Esophagus (tissue), 2 donors: ENCODE measurements around the gene NFIB. TPM values are rescaled to one million over a fixed set of nuclear protein-coding genes. Genes with fewer than 3 reads are reported as not detected.

Source experiments
- H3K27ac ChIP-seq, 2 donors: one replicate each; pipeline ENCODE4 v1.5.1; 2013; ENCODE audit warnings: low read depth in 2 of 2, mild to moderate bottlenecking in 2 of 2, inconsistent platforms in 1 of 2, low read length in 1 of 2, moderate library complexity in 1 of 2
- H3K27me3 ChIP-seq, 2 donors: one replicate each; pipeline ENCODE4 v1.6.1; 2013; ENCODE audit warnings: low read length in 2 of 2, control low read depth in 1 of 2, mild to moderate bottlenecking in 1 of 2; ENCODE audit not compliant: insufficient read depth in 2 of 2, control insufficient read depth in 1 of 2
- H3K36me3 ChIP-seq, 2 donors: one replicate each; pipeline ENCODE4 v1.6.1; 2013; ENCODE audit warnings: low read length in 1 of 2; ENCODE audit not compliant: control insufficient read depth in 2 of 2, insufficient read depth in 2 of 2
- H3K4me1 ChIP-seq, 2 donors: one replicate each; pipeline ENCODE4 v1.6.1; 2013; ENCODE audit warnings: low read length in 1 of 2; ENCODE audit not compliant: control insufficient read depth in 2 of 2, insufficient read depth in 2 of 2
- H3K4me3 ChIP-seq, 2 donors: one replicate each; pipeline ENCODE4 v1.5.1; 2013; ENCODE audit warnings: low read length in 2 of 2, mild to moderate bottlenecking in 2 of 2, low read depth in 1 of 2, moderate library complexity in 1 of 2
- H3K9me3 ChIP-seq, 2 donors: one replicate each; pipeline ENCODE4 v1.6.1; 2013; ENCODE audit warnings: mild to moderate bottlenecking in 2 of 2, low read depth in 1 of 2, low read length in 1 of 2, moderate library complexity in 1 of 2; ENCODE audit not compliant: control insufficient read depth in 2 of 2, insufficient read depth in 1 of 2
- WGBS, 2 donors: extraction: QIAGEN DNeasy Blood & Tissue Kit; methylation state at CpG; one replicate each; pipeline ENCODE4 v1.1.7; 2013; 5-methylcytosine and 5-hydroxymethylcytosine counted together
- polyA plus RNA-seq, 2 donors: library from polyadenylated mRNA; stranded (reverse); fragments of 200-250 nt; gene quantifications; one replicate each; pipeline ENCODE4 v1.2.3, GENCODE V29; 2013
- donor health status: healthy with polysubstance abuse.
- donor health status: Bipolar disorder and iron deficiency.

NFIB gene
- polyA plus RNA-seq, 2 donors, result 4.0 to 6.6 TPM

DNA sequence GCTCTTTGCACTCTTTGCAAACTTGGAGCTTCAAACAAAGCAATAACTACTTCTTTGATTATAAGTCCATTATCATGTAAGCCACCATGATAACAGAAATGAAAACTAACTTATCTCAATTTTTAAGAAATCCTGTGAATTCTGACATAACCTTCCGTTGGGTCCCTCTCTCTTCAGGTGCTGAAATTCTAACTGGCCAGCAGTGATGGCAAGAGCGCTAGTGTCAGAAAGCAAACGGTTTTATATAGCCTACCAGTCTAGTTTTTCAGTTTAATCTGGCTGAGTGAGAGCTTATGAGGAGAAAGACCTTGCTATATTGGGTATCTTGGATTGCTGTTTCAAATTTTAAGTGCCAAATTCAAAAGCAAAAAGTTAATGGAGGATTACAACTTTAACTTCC lies 13.4 kb downstream of the NFIB start:
- peaks cover 0 to 3% of the 10 kb centered on the region in 2 donors for H3K36me3 ChIP-seq
- H3K27me3 ChIP-seq, result no peaks in the 10 kb centered on the region
- peaks cover 0 to 2% of the 10 kb centered on the region in 2 donors for H3K4me1 ChIP-seq
- no peak overlapping the region for H3K4me3 ChIP-seq
- 73 to 85% methylated on average over 3 of the region's 3 CpGs for WGBS, 2 donors
- no peaks in the 10 kb centered on the region for H3K9me3 ChIP-seq
- no peak overlapping the region for H3K27ac ChIP-seq

DNA sequence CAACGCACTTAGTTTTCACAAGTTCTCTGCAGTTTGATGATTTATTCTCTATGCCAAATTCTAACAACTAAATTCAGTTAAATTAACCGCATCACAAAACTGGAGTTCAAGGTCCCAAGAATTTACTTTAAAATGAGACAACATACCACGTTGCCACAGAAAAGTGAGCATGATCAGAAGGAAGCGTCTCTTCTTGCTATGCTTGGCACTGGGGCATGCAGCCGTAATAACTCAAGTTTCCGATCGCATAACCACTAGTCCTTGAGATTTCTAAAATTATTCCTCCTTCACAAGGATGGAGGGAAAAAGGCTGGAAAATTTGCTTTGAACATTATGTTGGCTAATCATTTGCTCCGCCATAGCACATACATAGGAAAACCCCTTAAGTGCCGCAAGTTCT lies 13.9 kb downstream of the NFIB start:
- Histone ChIP-seq H3K27me3 (no peaks in the 10 kb centered on the region), H3K9me3 (no peaks in the 10 kb centered on the region), H3K4me1 (peaks cover 0 to 2% of the 10 kb centered on the region in 2 donors), H3K36me3 (peaks cover 0 to 3% of the 10 kb centered on the region in 2 donors), H3K4me3 (no peak overlapping the region), H3K27ac (no peak overlapping the region)
- WGBS, 2 donors, result 70 to 84% methylated on average over 9 of the region's 9 CpGs

DNA sequence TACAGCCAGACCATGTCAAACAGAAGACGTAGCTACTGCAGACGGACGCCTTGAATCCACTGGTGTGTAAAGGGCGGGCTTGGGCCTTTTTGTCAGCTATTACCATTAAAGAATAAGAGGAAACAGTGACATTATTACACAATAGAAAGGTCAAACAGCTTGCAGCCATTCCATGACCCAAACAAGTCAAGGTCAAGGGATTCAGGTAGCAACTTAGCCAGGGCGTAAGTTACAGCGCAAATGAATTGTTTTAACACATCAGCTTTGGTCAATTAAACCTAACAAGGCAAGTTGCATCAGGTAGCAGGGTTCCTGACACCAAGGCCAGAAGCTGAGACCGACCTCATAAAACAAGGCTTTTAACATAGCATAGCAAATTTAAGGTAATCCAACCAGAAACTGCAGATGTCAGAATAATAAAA lies 15.3 kb downstream of the NFIB start:
- H3K27me3 ChIP-seq, result no peaks in the 10 kb centered on the region
- peaks cover 0 to 2% of the 10 kb centered on the region in 2 donors for H3K4me1 ChIP-seq
- H3K36me3 ChIP-seq, result peaks cover 0 to 2% of the 10 kb centered on the region in 2 donors
- H3K4me3 ChIP-seq, result no peak overlapping the region
- no peaks in the 10 kb centered on the region for H3K9me3 ChIP-seq
- 44% methylated on average over 7 of the region's 7 CpGs for WGBS, 2 donors
- no peak overlapping the region for H3K27ac ChIP-seq

DNA sequence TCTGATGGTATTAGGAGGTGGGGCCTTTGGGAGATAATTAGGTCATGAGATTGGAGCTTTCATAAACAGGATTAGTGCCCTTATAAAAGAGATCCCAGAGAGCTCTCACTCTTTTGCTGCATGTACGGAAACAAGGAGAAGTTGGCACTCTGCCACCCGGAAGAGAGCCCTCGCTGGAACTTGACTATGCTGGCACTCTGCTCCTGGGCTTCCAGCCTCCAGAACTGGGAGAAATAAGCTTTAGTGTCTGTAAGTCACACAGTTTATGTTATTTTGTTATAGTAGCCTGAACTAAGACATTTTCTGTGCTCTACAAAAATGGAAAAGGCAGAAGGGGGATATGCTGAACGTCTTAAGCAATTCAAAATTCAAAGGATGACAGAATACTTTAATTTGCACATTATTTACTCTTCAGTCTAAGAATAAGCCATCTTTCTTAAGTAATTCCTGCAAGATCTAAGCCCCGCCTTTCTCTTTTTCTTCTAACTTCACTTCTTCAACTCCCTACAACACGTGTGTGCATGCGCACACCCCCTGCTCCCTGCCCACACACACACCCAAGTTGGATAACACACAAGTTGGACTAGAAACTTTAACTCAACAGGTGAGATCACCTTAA lies 17.3 kb downstream of the NFIB start:
- 49 to 50% methylated on average over 7 of the region's 7 CpGs for WGBS, 2 donors
- H3K27ac ChIP-seq, result peak overlapping the region in 1 of 2 donors; percentile 31
- H3K27me3 ChIP-seq, result no peaks in the 10 kb centered on the region
- H3K9me3 ChIP-seq, result no peaks in the 10 kb centered on the region
- no peaks in the 10 kb centered on the region for H3K4me1 ChIP-seq
- H3K36me3 ChIP-seq, result no peaks in the 10 kb centered on the region
- no peak overlapping the region for H3K4me3 ChIP-seq

DNA sequence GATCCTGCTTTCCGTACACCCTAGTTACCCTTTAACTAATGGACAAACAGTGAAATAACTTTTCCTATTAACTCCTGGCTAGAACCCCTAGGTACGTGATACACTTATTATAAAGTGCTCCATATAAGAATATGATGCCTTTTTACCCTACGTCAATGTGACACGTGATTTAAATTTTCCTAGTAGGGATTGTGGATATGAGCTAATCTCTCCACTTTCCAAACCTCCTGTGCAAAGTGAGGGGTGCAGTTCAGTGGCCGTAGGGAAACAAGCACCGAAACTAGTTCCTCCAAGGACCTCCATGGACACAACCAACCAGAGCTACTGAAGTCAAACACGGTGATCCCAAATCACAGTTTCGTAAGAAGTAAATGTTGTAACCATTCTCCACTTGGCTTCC lies 19.3 kb downstream of the NFIB start:
- H3K36me3 ChIP-seq, result no peaks in the 10 kb centered on the region
- no peaks in the 10 kb centered on the region for H3K27me3 ChIP-seq
- H3K4me1 ChIP-seq, result no peaks in the 10 kb centered on the region
- no peak overlapping the region for H3K27ac ChIP-seq
- H3K9me3 ChIP-seq, result no peaks in the 10 kb centered on the region
- 69 to 86% methylated on average over 8 of the region's 8 CpGs for WGBS, 2 donors
- no peak overlapping the region for H3K4me3 ChIP-seq

DNA sequence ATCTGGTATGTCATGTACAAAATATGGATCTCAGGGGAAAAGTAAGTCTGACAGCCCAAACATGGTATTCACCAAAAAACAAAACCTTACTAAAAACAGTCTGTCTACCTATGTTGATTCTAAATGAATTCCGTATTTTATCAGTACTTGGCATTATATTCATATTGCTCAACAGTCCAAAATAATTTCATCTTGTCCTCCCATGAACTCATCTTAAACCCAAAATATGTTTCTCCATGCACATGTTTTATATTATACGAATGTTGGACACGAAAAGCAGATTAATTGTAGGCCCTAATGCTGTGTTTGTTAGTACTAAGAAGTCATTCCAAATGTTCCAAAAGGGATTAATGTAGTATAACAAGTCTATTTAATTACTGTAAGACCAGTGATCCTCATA lies 20.1 kb downstream of the NFIB start:
- Histone ChIP-seq H3K27ac (no peak overlapping the region), H3K4me1 (no peaks in the 10 kb centered on the region), H3K9me3 (no peaks in the 10 kb centered on the region)

DNA sequence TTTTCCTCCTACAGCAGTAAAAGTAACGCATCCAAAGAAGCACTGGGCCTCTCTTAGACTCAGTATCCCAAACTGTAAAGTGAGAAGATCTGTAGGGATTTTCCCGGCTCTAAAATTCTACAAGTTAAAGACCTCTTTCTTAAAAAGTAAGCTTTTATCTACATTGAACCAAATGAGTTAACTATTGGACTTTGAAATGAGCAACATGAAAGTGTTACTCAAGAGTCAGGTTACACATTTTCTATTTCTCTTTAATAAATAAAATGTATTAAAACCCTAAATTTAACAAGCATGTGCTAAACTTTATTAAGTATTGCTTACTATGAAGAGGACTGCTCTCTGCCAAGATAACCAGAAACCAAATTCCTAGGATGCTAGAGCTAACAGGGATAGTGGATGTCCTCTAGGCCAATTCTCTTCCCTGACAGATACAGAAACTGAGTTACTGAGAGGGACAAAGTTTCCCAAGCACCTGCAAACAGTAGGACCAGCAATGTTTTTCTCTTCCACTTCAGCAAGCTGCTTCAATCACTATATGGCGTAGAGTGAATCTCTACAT lies 21.7 kb downstream of the NFIB start:
- WGBS, 2 donors, result 41 to 91% methylated on average over 3 of the region's 3 CpGs

More for the DNA sequence above, 20.1 kb downstream of the NFIB start:
- no peaks in the 10 kb centered on the region for H3K36me3 ChIP-seq
- H3K27me3 ChIP-seq, result no peaks in the 10 kb centered on the region
- H3K4me3 ChIP-seq, result no peak overlapping the region
- WGBS, 2 donors, result 50 to 55% methylated on average over 3 of the region's 3 CpGs

DNA sequence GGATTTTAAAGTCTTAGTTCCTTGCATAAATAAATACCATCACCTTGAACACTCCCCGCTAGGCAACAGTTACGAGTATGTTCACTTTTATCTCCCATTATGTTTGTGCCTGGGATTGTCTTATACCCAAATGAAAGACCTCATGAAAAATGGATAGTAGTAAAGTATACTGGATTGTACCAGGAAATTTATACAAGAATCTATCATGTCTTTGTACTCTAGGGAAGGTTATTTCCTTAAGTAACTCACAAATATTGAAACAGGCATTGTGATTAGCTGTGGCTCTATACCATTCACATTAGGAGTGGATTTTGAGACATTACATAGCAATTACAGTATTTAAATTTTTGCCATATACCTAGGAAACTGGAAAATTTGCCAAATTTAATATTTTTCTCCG lies 24.0 kb downstream of the NFIB start:
- 69 to 89% methylated on average over 3 of the region's 3 CpGs for WGBS, 2 donors
- Histone ChIP-seq H3K4me1 (no peaks in the 10 kb centered on the region), H3K27me3 (no peaks in the 10 kb centered on the region), H3K36me3 (no peaks in the 10 kb centered on the region), H3K27ac (no peak overlapping the region), H3K9me3 (no peaks in the 10 kb centered on the region), H3K4me3 (no peak overlapping the region)

More for the DNA sequence above, 21.7 kb downstream of the NFIB start:
- no peaks in the 10 kb centered on the region for H3K27me3 ChIP-seq
- H3K36me3 ChIP-seq, result no peaks in the 10 kb centered on the region
- H3K4me1 ChIP-seq, result no peaks in the 10 kb centered on the region
- no peak overlapping the region for H3K4me3 ChIP-seq
- H3K27ac ChIP-seq, result no peak overlapping the region
- no peaks in the 10 kb centered on the region for H3K9me3 ChIP-seq

DNA sequence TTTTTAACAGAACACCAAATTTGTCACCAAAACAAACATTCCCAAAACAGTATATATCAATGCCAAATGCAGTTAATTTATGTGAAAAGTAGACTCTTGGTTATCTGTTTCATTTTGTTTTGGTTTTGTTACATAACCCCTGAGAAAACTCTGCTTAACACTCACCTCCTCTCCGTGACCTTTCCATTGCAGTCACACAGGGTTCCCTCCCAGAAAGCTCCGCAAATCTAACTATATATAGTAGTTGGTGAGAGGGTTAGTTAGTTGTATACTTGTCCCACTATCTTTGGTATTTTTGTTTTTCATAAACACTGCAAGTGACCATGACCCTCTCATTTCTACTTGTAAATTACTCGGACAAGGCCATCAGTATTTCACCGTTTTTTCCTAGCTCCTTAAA lies 25.5 kb downstream of the NFIB start:
- H3K9me3 ChIP-seq, result no peaks in the 10 kb centered on the region
- H3K4me3 ChIP-seq, result no peak overlapping the region
- H3K36me3 ChIP-seq, result no peaks in the 10 kb centered on the region
- H3K27me3 ChIP-seq, result no peaks in the 10 kb centered on the region
- WGBS, 2 donors, result 66 to 82% methylated on average over 4 of the region's 4 CpGs
- H3K27ac ChIP-seq, result no peak overlapping the region
- no peaks in the 10 kb centered on the region for H3K4me1 ChIP-seq

DNA sequence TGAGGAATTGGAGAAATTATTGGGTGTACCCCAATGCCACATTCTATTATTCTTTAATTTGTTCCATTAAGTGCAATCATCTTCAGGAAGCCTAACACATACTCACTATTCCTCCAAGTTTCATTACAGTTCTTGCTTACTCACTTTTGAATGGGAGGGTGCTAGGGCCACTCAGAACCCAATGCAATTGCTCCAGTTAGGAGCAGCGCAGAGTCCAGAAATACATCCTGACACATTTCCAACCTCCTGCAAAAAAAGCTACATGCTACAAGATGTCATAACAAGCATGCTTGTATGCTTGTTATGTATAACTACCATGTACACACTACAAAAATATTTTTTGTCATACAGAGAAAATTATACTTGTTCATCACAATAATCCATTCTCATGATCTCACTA lies 27.8 kb downstream of the NFIB start:
- Histone ChIP-seq H3K36me3 (no peaks in the 10 kb centered on the region), H3K9me3 (no peaks in the 10 kb centered on the region), H3K4me1 (no peaks in the 10 kb centered on the region), H3K4me3 (no peak overlapping the region), H3K27ac (no peak overlapping the region), H3K27me3 (no peaks in the 10 kb centered on the region)
- WGBS, 2 donors, result 83 to 93% methylated on average over 1 of the region's 1 CpG
